ENCODE data around the gene FARP2. TPM values are rescaled to one million over a fixed set of nuclear protein-coding genes. Genes with fewer than 3 reads are reported as not detected.

Gene FARP2
- total and polyA plus RNA-seq, 4 donors, result 5.8 to 30.9 (median 14.3) TPM

GRCh38 chr2:241329669-241330615, 26.1 kb upstream of the FARP2 start:
- 93% methylated on average over 11 of the region's 11 CpGs for WGBS
- H3K27ac ChIP-seq (ENCODE audit: low read depth in 1 of 2, low read length in 2 of 2), result no peak overlapping the region

GRCh38 chr2:241330616-241330981, 25.5 kb upstream of the FARP2 start:
- no peak for TF ChIP-seq YY1 (IDR thresholded peaks at IDR 0.05)
- no peak for TF ChIP-seq NR2F2 (IDR thresholded peaks at IDR 0.05)
- TF ChIP-seq GABPA (IDR thresholded peaks at IDR 0.05 in 1 of 2, conservative IDR thresholded peaks at IDR 0.05 in 1 of 2), result no peak
- TF ChIP-seq JUND (IDR thresholded peaks at IDR 0.05), result no peak
- no peak for TF ChIP-seq SP1 (IDR thresholded peaks at IDR 0.05)
- no peak for TF ChIP-seq HNF4G (IDR thresholded peaks at IDR 0.05)
- no peak for TF ChIP-seq TAF1 (conservative IDR thresholded peaks at IDR 0.05)
- no peak for TF ChIP-seq FOXA2 (IDR thresholded peaks at IDR 0.05)
- TF ChIP-seq HNF4A (conservative IDR thresholded peaks at IDR 0.05), result no peak
- no peak for TF ChIP-seq CTCF (IDR thresholded peaks at IDR 0.05; ENCODE audit: low read depth, low read length, missing input control)
- TF ChIP-seq RXRA (IDR thresholded peaks at IDR 0.05), result no peak
- TF ChIP-seq MAX (IDR thresholded peaks at IDR 0.05), result no peak
- no peak for TF ChIP-seq RAD21 (IDR thresholded peaks at IDR 0.05)
- no peak for TF ChIP-seq ZBTB33 (IDR thresholded peaks at IDR 0.05)
- 89% methylated on average over 4 of the region's 4 CpGs for WGBS
- Histone ChIP-seq H3K9me3 (ENCODE audit: control insufficient read depth in 4 of 4, low read length in 3 of 4) (no peaks in the 10 kb centered on the region), H3K27ac (ENCODE audit: low read depth in 1 of 2, low read length in 2 of 2) (no peak overlapping the region), H3K36me3 (ENCODE audit: control insufficient read depth in 4 of 4, insufficient read depth in 3 of 4, low read depth in 1 of 4, low read length in 3 of 4) (peaks cover 13 to 32% (median 18%) of the 10 kb centered on the region in 4 donors), H3K27me3 (ENCODE audit: control insufficient read depth in 4 of 4, insufficient read depth in 4 of 4, low read length in 3 of 4) (no peaks in the 10 kb centered on the region), H3K4me3 (ENCODE audit: low read depth in 1 of 3, low read length in 3 of 3) (no peak overlapping the region), H3K9ac (ENCODE audit: low read depth in 1 of 2, low read length in 2 of 2) (no peak overlapping the region), H3K4me1 (ENCODE audit: control insufficient read depth in 4 of 4, insufficient read depth in 4 of 4, low read length in 3 of 4) (no peaks in the 10 kb centered on the region)
- DNase-seq (ENCODE audit: low spot score), result no peak

More at GRCh38 chr2:241329669-241330615, 26.1 kb upstream of the FARP2 start:
- Histone ChIP-seq H3K27me3 (ENCODE audit: control insufficient read depth in 4 of 4, insufficient read depth in 4 of 4, low read length in 3 of 4) (no peaks in the 10 kb centered on the region), H3K4me1 (ENCODE audit: control insufficient read depth in 4 of 4, insufficient read depth in 4 of 4, low read length in 3 of 4) (no peaks in the 10 kb centered on the region), H3K4me3 (ENCODE audit: low read depth in 1 of 3, low read length in 3 of 3) (no peak overlapping the region), H3K9ac (ENCODE audit: low read depth in 1 of 2, low read length in 2 of 2) (no peak overlapping the region), H3K9me3 (ENCODE audit: control insufficient read depth in 4 of 4, low read length in 3 of 4) (no peaks in the 10 kb centered on the region), H3K36me3 (ENCODE audit: control insufficient read depth in 4 of 4, insufficient read depth in 3 of 4, low read depth in 1 of 4, low read length in 3 of 4) (peaks cover 11 to 28% (median 16%) of the 10 kb centered on the region in 4 donors)
- TF ChIP-seq JUND (IDR thresholded peaks at IDR 0.05) (no peak), RXRA (IDR thresholded peaks at IDR 0.05) (no peak), HNF4G (IDR thresholded peaks at IDR 0.05) (no peak), YY1 (IDR thresholded peaks at IDR 0.05) (no peak), MAX (IDR thresholded peaks at IDR 0.05) (no peak), HNF4A (conservative IDR thresholded peaks at IDR 0.05) (no peak), SP1 (IDR thresholded peaks at IDR 0.05) (no peak), ATF3 (IDR thresholded peaks at IDR 0.05) (no peak)
- no peak for DNase-seq (ENCODE audit: low spot score)

Data from liver (tissue), 9 donors.